Natural killer cell treated with Interleukin-12 subunit alpha and Interleukin-12 subunit beta and Interleukin-15 and Interleukin-18, amount 100 ng/mL, for 72 hours (primary cell): ENCODE results near the gene C13orf46. TPM values are rescaled to one million over a fixed set of nuclear protein-coding genes. Genes with fewer than 3 reads are reported as not detected.

Experiments
- ATAC-seq, 2 donors: fragments of 150-1000 bp; cut with Tn5 transposase in 1 of 2; sonication (Bioruptor Pico), chemical (Tn5 transposase) in 1 of 2; 2 replicates each; pipeline ENCODE4 v1.10.0; 2021
- DNase-seq: peaks from one replicate; pipeline ENCODE4 v3.0.0; 2022; ENCODE audit warnings: low spot score
- H3K27ac Mint-ChIP-seq, 2 donors: 1 replicate in 1 of 2; 2 replicates in 1 of 2; pipeline ENCODE4 v1.8.0; 2022; ENCODE audit warnings: mixed read lengths in 2 of 2, mild to moderate bottlenecking in 1 of 2, moderate library complexity in 1 of 2
- H3K27me3 Mint-ChIP-seq, 2 donors: 1 replicate in 1 of 2; 2 replicates in 1 of 2; pipeline ENCODE4 v1.8.0; 2022; ENCODE audit warnings: mixed read lengths in 2 of 2
- H3K36me3 Mint-ChIP-seq: one replicate; pipeline ENCODE4 v1.8.0; 2022; ENCODE audit warnings: mixed read lengths
- H3K4me1 Mint-ChIP-seq, 2 donors: 1 replicate in 1 of 2; 2 replicates in 1 of 2; pipeline ENCODE4 v1.8.0; 2022; ENCODE audit warnings: low read depth in 2 of 2, mixed read lengths in 2 of 2, mild to moderate bottlenecking in 1 of 2
- H3K4me3 Mint-ChIP-seq: one replicate; pipeline ENCODE4 v1.8.0; 2022; ENCODE audit warnings: mixed read lengths
- H3K9me3 Mint-ChIP-seq: 2 replicates; pipeline ENCODE4 v1.8.0; 2022; ENCODE audit warnings: mixed read lengths
- total RNA-seq, 2 donors: library from RNA; stranded (reverse); gene quantifications; one replicate each; pipeline ENCODE4 v1.2.3, GENCODE V29; 2022

The C13orf46 gene
- total RNA-seq, 2 donors from 2014 or later: 0.64 to 1.4 TPM

DNA sequence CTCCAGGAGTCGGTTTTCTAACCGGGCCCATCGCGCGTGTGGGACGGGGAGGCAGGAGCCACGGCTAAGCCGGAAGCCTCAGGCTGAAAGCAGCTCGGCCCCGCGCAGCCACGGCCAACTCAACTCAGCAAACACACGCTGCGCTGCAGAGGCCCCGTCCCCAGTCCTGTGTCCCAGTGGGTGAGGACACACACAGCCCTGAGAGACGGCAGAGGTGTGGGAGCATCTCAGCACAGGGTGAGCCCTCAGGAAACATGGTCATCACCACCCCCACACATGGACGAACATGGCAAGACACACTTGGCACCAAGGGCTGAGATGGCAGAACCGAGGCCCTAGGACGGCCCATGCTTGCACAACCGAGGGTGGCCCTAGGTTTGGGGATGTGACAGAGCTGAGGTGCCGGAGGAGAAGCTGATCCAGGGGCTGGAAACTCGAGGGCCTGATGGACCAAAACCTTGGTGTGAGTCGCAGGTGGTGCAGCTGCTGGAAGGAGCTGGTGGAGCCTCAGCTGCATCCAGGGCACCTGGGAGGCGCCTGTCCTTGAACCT lies 29.0 kb upstream of the C13orf46 start:
- Mint-ChIP-seq H3K4me1 (peaks cover 10 to 12% of the 10 kb centered on the region in 2 donors), H3K27ac (no peak overlapping the region), H3K27me3 (no peaks in the 10 kb centered on the region), H3K36me3 (no peaks in the 10 kb centered on the region), H3K4me3 (no peak overlapping the region), H3K9me3 (no peaks in the 10 kb centered on the region)
- peak; percentile 41 for DNase-seq
- peak in 1 of 2 donors; percentile 29 for ATAC-seq

DNA sequence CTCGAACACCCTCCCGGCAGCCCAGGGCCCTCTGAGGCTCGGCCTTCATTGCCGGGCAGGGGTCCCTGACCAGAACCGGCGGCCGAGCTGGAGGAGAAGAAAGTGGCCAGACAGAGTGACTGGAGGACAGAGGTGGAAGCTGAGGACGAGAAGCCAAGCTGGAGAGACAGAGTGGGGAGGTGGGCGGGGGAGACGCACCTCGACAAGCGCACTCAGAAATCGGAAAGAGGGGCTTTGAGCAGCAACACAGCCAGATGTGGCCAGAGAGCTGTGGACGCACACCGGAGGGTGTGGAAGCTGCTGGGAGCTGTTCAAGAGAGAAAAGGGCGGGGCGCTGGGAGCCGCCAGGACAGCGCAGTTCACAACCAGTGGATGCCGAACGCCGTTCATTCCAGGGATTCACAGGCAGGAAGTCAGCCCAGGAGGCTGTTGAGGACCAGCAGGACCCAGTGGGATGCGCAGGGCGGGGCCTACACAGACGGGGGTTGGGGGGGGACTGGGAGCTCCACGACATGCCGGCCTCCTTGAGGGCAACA lies 28.2 kb upstream of the C13orf46 start:
- Mint-ChIP-seq H3K9me3 (no peaks in the 10 kb centered on the region), H3K27ac (no peak overlapping the region), H3K27me3 (no peaks in the 10 kb centered on the region), H3K4me1 (peaks cover 8 to 12% of the 10 kb centered on the region in 2 donors), H3K36me3 (no peaks in the 10 kb centered on the region), H3K4me3 (no peak overlapping the region)
- DNase-seq (peak; percentile 41), ATAC-seq (no peak)

GRCh38 chr13:114001331-114002008 lies 27.6 kb upstream of the C13orf46 start:
- ATAC-seq: no peak
- no peaks in the 10 kb centered on the region for H3K27me3 Mint-ChIP-seq
- peak; percentile 34 for DNase-seq
- H3K27ac Mint-ChIP-seq: no peak overlapping the region
- peaks cover 8 to 12% of the 10 kb centered on the region in 2 donors for H3K4me1 Mint-ChIP-seq
- H3K9me3 Mint-ChIP-seq: no peaks in the 10 kb centered on the region
- H3K4me3 Mint-ChIP-seq: no peak overlapping the region
- H3K36me3 Mint-ChIP-seq: no peaks in the 10 kb centered on the region

GRCh38 chr13:114000151-114001040 lies 26.5 kb upstream of the C13orf46 start:
- no peaks in the 10 kb centered on the region for H3K9me3 Mint-ChIP-seq
- H3K27me3 Mint-ChIP-seq: no peaks in the 10 kb centered on the region
- H3K27ac Mint-ChIP-seq: no peak overlapping the region
- H3K4me3 Mint-ChIP-seq: no peak overlapping the region
- H3K36me3 Mint-ChIP-seq: no peaks in the 10 kb centered on the region
- ATAC-seq: no peak
- peaks cover 8 to 12% of the 10 kb centered on the region in 2 donors for H3K4me1 Mint-ChIP-seq
- DNase-seq: peak; percentile 53

GRCh38 chr13:113999618-113999910 lies 25.7 kb upstream of the C13orf46 start:
- H3K4me1 Mint-ChIP-seq: peaks cover 6 to 9% of the 10 kb centered on the region in 2 donors
- DNase-seq (peak; percentile 34), ATAC-seq (no peak)
- H3K27me3 Mint-ChIP-seq: no peaks in the 10 kb centered on the region
- no peaks in the 10 kb centered on the region for H3K36me3 Mint-ChIP-seq
- no peak overlapping the region for H3K27ac Mint-ChIP-seq
- H3K4me3 Mint-ChIP-seq: no peak overlapping the region
- no peaks in the 10 kb centered on the region for H3K9me3 Mint-ChIP-seq

GRCh38 chr13:113998781-113999617 lies 25.1 kb upstream of the C13orf46 start:
- peak overlapping the region; percentile 13 to 61 for H3K27ac Mint-ChIP-seq
- H3K36me3 Mint-ChIP-seq: no peaks in the 10 kb centered on the region

DNA sequence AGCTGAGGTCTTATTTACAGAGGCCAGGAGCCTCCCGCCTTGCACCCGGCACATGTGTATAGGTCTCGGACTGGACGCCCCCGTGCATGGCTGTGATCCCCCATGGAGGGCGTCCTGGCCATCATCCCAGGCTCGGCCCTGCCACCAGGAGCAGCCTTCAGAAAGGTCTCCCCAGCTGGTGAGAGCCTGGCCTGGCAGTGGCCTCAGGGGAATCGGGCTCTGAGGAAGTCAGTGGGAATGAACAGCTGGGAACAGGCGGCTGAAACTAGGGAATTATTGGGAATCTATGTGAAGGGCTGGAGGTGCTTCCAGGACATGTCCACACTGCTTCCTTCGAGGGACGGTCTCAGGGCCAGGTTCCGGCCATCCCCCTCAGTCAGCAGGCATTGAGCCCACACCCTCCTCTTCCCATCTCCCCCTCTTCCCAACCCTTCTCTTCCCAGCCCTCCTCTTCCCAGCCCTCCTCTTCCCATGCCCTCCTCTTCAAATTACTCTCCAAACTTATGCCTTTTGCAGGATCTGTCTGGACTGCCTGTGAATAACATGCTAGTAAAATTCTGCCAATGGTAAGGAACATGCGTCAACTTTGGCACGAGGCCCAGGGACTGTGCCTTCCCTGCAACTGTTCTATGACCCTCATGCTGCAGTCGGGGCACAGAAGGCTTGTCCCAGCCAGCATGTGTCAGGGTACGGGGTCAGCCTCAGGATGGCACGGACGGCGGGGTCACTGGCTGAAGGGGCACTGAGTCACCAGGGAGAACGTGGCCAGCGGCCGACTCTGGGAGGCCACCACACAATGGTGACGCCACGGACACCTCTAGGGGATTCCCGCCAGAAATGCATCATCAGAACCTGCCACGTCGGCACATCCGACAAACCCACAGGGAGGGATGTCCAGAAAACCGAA lies 24.2 kb upstream of the C13orf46 start:
- Mint-ChIP-seq H3K27ac (peak overlapping the region; percentile 13 to 61), H3K36me3 (no peaks in the 10 kb centered on the region), H3K4me1 (peaks cover 3 to 6% of the 10 kb centered on the region in 2 donors), H3K27me3 (no peaks in the 10 kb centered on the region), H3K9me3 (no peaks in the 10 kb centered on the region), H3K4me3 (no peak overlapping the region)
- ATAC-seq (no peak), DNase-seq (peak; percentile 37)

More at GRCh38 chr13:113998781-113999617, 25.1 kb upstream of the C13orf46 start:
- Mint-ChIP-seq H3K27me3 (no peaks in the 10 kb centered on the region), H3K4me1 (peaks cover 3 to 6% of the 10 kb centered on the region in 2 donors), H3K4me3 (no peak overlapping the region), H3K9me3 (no peaks in the 10 kb centered on the region)
- DNase-seq (peak; percentile 34), ATAC-seq (no peak)

DNA sequence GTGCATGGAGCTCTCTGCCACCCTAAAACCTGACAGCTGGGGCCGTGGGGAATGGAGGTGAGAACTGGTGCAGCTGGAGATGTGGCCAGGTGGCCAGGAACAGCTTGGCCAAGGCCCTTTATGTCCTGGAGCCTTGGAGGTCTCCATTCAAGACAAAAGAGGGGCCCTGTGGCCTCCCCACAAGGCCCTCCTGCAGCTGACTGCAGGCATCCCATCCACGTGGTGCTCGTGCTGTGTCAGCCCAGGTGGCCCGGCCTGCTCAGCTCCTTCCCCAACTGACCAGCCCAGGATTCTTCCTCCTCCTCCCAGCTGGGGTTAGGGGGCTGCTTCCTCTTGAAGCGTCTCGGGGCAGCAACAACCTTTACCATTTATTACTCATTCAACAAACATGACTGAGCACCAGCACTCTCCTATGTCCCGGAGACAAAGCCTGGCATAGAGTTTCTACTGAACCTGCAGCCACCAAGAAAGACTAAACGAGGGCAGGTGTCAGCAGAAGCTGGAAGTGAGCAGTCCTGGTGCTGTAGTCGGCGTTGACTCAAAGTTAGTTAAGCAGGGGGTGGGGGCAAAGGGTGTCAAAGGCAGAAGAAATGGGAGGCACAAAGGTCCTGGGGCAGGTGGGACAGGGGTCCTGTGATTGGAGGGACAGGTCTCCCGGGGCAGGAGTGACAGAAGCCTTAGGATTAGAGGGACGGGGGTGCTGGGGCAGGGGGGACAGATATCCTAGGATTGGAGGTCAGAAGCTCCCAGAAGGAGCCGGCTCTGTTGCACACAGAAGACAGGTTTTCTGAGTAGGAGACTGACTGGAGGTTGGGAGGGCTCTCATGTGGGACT lies 23.3 kb upstream of the C13orf46 start:
- Mint-ChIP-seq H3K4me3 (no peak overlapping the region), H3K4me1 (peaks cover 3 to 6% of the 10 kb centered on the region in 2 donors), H3K36me3 (peaks cover under 1% of the 10 kb centered on the region), H3K27me3 (no peaks in the 10 kb centered on the region), H3K9me3 (no peaks in the 10 kb centered on the region), H3K27ac (no peak overlapping the region)
- ATAC-seq (no peak), DNase-seq (peak; percentile 40)

- H3K4me3 Mint-ChIP-seq: no peak overlapping the region
- no peak for ATAC-seq
- DNase-seq: peak; percentile 37
- no peaks in the 10 kb centered on the region for H3K9me3 Mint-ChIP-seq
- H3K27ac Mint-ChIP-seq: no peak overlapping the region
- no peaks in the 10 kb centered on the region for H3K27me3 Mint-ChIP-seq
- peaks cover 3 to 6% of the 10 kb centered on the region in 2 donors for H3K4me1 Mint-ChIP-seq
- H3K36me3 Mint-ChIP-seq: peaks cover 6% of the 10 kb centered on the region
Measured at GRCh38 chr13:113996081-113996911, 22.4 kb upstream of the C13orf46 start.

GRCh38 chr13:113995051-113995601 lies 21.2 kb upstream of the C13orf46 start:
- Mint-ChIP-seq H3K4me1 (peaks cover 4 to 6% of the 10 kb centered on the region in 2 donors), H3K27ac (no peak overlapping the region), H3K4me3 (no peak overlapping the region), H3K27me3 (no peaks in the 10 kb centered on the region), H3K36me3 (peaks cover 8% of the 10 kb centered on the region), H3K9me3 (no peaks in the 10 kb centered on the region)
- peak; percentile 56 for DNase-seq
- ATAC-seq: no peak
